Caco-2 (cell line): Measurements from ENCODE around the gene KLHL6. TPM values are rescaled to one million over a fixed set of nuclear protein-coding genes. Genes with fewer than 3 reads are reported as not detected.
"Not testable (repeated sequence)": the region's sequence is repeated elsewhere in the genome, so short reads cannot be mapped to it uniquely, and the experiment has no call there.

Source experiments
- BruUV-seq: library from RNA; stranded (reverse); fragments of 400-500 nt; replicated peaks from 2 replicates; lab custom pipeline; 2021; lab: Mats Ljungman, UMichigan
- CTCF ChIA-PET: fragments of 300-600 bp; sonication (Branson Sonifier 250); formaldehyde crosslinking; loops from one replicate; lab custom pipeline; 2022; ENCODE audit warnings: antibody characterized with exemption; lab: Charles Lee
- POLR2A ChIA-PET: fragments of 300-600 bp; sonication (Branson Sonifier 250); formaldehyde crosslinking; loops from one replicate; lab custom pipeline; 2022; ENCODE audit warnings: antibody characterized with exemption; lab: Charles Lee
- DNase-seq, 2 experiments: peaks; one replicate each; pipeline versions ENCODE4 v3.0.0 to v3.0.0-alpha.2; 2020 to 2022
- H3K27me3 ChIP-seq: replicated peaks from 2 replicates; pipeline ENCODE4 v1.6.0; 2011; ENCODE audit warnings: low read length; ENCODE audit not compliant: control insufficient read depth, insufficient read depth
- H3K36me3 ChIP-seq: 2 replicates; pipeline ENCODE4 v1.5.1; 2011; ENCODE audit warnings: low read length; ENCODE audit not compliant: control insufficient read depth, insufficient read depth
- H3K4me1 ChIP-seq: fragments of 250-450 bp; sonication (Bioruptor Pico); 2 replicates; pipeline ENCODE4 v1.5.1; 2020; ENCODE audit warnings: mild to moderate bottlenecking
- H3K4me3 ChIP-seq: 2 replicates; pipeline ENCODE4 v1.5.1; 2011; ENCODE audit warnings: low read depth, mild to moderate bottlenecking, control low read depth, low read length
- H3K9me3 ChIP-seq: fragments of 250-450 bp; sonication (Bioruptor Pico); 2 replicates; pipeline ENCODE4 v1.5.1; 2020; ENCODE audit warnings: mild to moderate bottlenecking, moderate library complexity
- H3K27ac Mint-ChIP-seq: one replicate; pipeline ENCODE4 v1.8.0; 2022; ENCODE audit warnings: mixed read lengths; ENCODE audit not compliant: unreplicated experiment
- H3K27me3 Mint-ChIP-seq: one replicate; pipeline ENCODE4 v1.8.0; 2022; ENCODE audit warnings: mixed read lengths; ENCODE audit not compliant: insufficient read depth, unreplicated experiment
- H3K36me3 Mint-ChIP-seq: one replicate; pipeline ENCODE4 v1.8.0; 2022; ENCODE audit warnings: mild to moderate bottlenecking, mixed read lengths; ENCODE audit not compliant: insufficient read depth, unreplicated experiment
- H3K4me1 Mint-ChIP-seq: one replicate; pipeline ENCODE4 v1.8.0; 2022; ENCODE audit warnings: low read depth, mixed read lengths; ENCODE audit not compliant: unreplicated experiment
- H3K4me3 Mint-ChIP-seq: one replicate; pipeline ENCODE4 v1.8.0; 2022; ENCODE audit warnings: mild to moderate bottlenecking, moderate library complexity, mixed read lengths; ENCODE audit not compliant: unreplicated experiment
- H3K9me3 Mint-ChIP-seq: one replicate; pipeline ENCODE4 v1.8.0; 2022; ENCODE audit warnings: mixed read lengths; ENCODE audit not compliant: unreplicated experiment
- intact Hi-C: fragments of 100-400 bp; cut with micrococcal nuclease; formaldehyde crosslinking; loops from one replicate; pipeline ENCODE4 v1.10.0; 2022; ENCODE audit not compliant: unreplicated experiment
- total RNA-seq: library from RNA; stranded (reverse); gene quantifications from 2 replicates; pipeline ENCODE4 v1.2.3, GENCODE V29; 2022
- TF ChIP-seq, protein P1 (sequence below), 2 experiments: fragments of 200-600 bp in 1 of 2; IDR thresholded peaks; 1 replicate in 1 of 2; 2 replicates in 1 of 2; pipeline versions ENCODE4 v1.5.1 to v1.8.0; 2011 to 2022; ENCODE audit warnings: antibody characterized with exemption in 1 of 2, control low read depth in 1 of 2, inconsistent platforms in 1 of 2, low read depth in 1 of 2, low read length in 1 of 2, mild to moderate bottlenecking in 1 of 2, moderate library complexity in 1 of 2; ENCODE audit not compliant: insufficient read depth in 1 of 2, severe bottlenecking in 1 of 2, unreplicated experiment in 1 of 2

The KLHL6 gene
- total RNA-seq, 1 experiment from 2014 or later = not detected

DNA sequence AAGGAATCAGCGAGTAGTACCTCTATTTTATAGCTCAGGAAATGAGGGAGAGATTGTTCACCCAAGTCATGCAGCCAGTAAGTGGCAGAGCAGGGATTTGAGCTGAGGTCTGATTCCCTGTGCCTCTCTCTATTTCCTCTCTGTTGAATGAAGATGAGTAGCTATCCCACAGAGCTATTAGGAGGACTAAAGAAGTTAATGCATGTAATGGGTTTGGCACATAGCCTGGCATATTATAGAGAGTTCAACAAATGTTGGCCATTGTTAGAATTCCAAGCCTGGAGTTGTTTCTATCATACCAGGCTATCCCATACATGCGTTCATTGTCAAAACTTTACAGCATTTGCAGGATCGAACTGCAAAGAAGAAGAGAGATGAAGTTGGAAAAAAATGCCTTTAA is 21.8 kb upstream of the KLHL6 start:
- POLR2A ChIA-PET = no interaction called here
- TF ChIP-seq, protein P1, sequence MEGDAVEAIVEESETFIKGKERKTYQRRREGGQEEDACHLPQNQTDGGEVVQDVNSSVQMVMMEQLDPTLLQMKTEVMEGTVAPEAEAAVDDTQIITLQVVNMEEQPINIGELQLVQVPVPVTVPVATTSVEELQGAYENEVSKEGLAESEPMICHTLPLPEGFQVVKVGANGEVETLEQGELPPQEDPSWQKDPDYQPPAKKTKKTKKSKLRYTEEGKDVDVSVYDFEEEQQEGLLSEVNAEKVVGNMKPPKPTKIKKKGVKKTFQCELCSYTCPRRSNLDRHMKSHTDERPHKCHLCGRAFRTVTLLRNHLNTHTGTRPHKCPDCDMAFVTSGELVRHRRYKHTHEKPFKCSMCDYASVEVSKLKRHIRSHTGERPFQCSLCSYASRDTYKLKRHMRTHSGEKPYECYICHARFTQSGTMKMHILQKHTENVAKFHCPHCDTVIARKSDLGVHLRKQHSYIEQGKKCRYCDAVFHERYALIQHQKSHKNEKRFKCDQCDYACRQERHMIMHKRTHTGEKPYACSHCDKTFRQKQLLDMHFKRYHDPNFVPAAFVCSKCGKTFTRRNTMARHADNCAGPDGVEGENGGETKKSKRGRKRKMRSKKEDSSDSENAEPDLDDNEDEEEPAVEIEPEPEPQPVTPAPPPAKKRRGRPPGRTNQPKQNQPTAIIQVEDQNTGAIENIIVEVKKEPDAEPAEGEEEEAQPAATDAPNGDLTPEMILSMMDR (IDR thresholded peaks at IDR 0.05; ENCODE audit: insufficient read depth in 1 of 2, low read depth in 1 of 2, low read length in 1 of 2, severe bottlenecking in 1 of 2, unreplicated experiment in 1 of 2) = no peak
- no peaks in the 10 kb centered on the region for H3K36me3 Mint-ChIP-seq
- no peaks in the 10 kb centered on the region for H3K27me3 Mint-ChIP-seq
- no peak overlapping the region for H3K4me3 Mint-ChIP-seq
- H3K4me1 Mint-ChIP-seq = peaks cover 5% of the 10 kb centered on the region
- BruUV-seq = no TSS peak
- H3K27ac Mint-ChIP-seq = no peak overlapping the region
- CTCF ChIA-PET = no interaction called here
- no peaks in the 10 kb centered on the region for H3K27me3 ChIP-seq
- no peaks in the 10 kb centered on the region for H3K9me3 ChIP-seq
- intact Hi-C loops = no loop called here
- no peak for DNase-seq
- no peaks in the 10 kb centered on the region for H3K4me1 ChIP-seq
- no peaks in the 10 kb centered on the region for H3K9me3 Mint-ChIP-seq
- no peaks in the 10 kb centered on the region for H3K36me3 ChIP-seq
- no peak overlapping the region for H3K4me3 ChIP-seq

DNA sequence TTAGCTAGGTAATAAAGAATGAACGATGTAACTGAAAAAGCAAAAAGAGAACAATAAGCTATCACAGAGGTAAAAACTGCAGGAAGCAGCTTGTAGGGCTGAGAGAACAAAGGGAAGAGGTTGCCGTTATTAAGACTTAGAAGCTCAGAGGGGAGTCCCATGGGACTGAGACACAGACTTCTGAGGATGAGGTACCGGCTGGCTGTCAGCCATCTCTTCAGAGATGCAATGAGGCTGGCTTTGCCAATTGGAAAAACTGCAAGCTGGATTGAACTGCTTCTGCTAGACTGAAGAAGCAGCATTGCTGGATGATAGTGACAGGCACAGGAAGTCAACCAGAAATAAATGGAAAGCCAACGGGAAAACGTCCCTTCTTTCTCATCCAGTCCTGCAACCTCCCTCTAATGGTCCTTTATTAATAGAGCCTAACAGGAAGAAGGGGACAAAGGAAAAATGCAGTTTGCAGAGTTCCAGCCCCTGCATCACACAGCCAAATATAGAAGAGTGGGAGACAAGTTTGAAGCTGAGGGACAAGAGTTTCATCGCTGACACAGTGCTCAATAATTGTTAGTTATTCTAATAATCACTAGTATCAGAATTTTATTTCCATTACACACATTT is 21.1 kb upstream of the KLHL6 start:
- ChIA-PET POLR2A (no interaction called here), CTCF (no interaction called here)
- H3K36me3 Mint-ChIP-seq = no peaks in the 10 kb centered on the region
- no TSS peak for BruUV-seq
- Histone ChIP-seq H3K9me3 (no peaks in the 10 kb centered on the region), H3K4me3 (no peak overlapping the region), H3K36me3 (no peaks in the 10 kb centered on the region), H3K4me1 (no peaks in the 10 kb centered on the region), H3K27me3 (no peaks in the 10 kb centered on the region)
- peaks cover 3% of the 10 kb centered on the region for H3K4me1 Mint-ChIP-seq
- no peak overlapping the region for H3K4me3 Mint-ChIP-seq
- TF ChIP-seq, protein P1 (IDR thresholded peaks at IDR 0.05; ENCODE audit: insufficient read depth in 1 of 2, low read depth in 1 of 2, low read length in 1 of 2, severe bottlenecking in 1 of 2, unreplicated experiment in 1 of 2) = no peak
- H3K9me3 Mint-ChIP-seq = no peaks in the 10 kb centered on the region
- DNase-seq = no peak
- no peak overlapping the region for H3K27ac Mint-ChIP-seq
- intact Hi-C loops = no loop called here
- no peaks in the 10 kb centered on the region for H3K27me3 Mint-ChIP-seq

DNA sequence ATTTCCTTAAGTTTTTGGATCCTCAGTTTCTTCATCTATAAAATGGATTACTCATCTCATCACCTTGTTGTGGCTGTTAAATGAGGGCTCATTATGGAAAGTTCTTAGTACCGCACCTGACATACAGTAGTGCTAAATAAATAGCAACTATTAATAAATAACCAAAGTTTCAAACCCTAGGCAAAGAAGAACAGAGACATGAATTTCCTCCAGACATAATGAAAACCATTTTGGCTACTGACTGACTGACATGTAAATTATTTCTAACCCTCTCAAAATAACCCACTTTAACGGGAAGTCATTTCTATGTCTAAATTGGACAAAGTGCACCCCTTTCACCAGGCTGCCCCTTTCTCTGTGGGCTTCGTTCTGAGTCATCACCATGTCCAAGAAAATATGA is 17.4 kb upstream of the KLHL6 start:
- Histone ChIP-seq H3K4me3 (no peak overlapping the region), H3K9me3 (no peaks in the 10 kb centered on the region), H3K36me3 (no peaks in the 10 kb centered on the region), H3K4me1 (no peaks in the 10 kb centered on the region), H3K27me3 (no peaks in the 10 kb centered on the region)
- CTCF ChIA-PET = no interaction called here
- POLR2A ChIA-PET = no interaction called here
- H3K27ac Mint-ChIP-seq = no peak overlapping the region
- DNase-seq = no peak
- H3K4me3 Mint-ChIP-seq = no peak overlapping the region
- TF ChIP-seq, protein P1 (IDR thresholded peaks at IDR 0.05; ENCODE audit: insufficient read depth in 1 of 2, low read depth in 1 of 2, low read length in 1 of 2, severe bottlenecking in 1 of 2, unreplicated experiment in 1 of 2) = no peak
- no TSS peak for BruUV-seq
- H3K27me3 Mint-ChIP-seq = no peaks in the 10 kb centered on the region
- H3K4me1 Mint-ChIP-seq = no peaks in the 10 kb centered on the region
- intact Hi-C loops = no loop called here
- no peaks in the 10 kb centered on the region for H3K9me3 Mint-ChIP-seq
- H3K36me3 Mint-ChIP-seq = no peaks in the 10 kb centered on the region

DNA sequence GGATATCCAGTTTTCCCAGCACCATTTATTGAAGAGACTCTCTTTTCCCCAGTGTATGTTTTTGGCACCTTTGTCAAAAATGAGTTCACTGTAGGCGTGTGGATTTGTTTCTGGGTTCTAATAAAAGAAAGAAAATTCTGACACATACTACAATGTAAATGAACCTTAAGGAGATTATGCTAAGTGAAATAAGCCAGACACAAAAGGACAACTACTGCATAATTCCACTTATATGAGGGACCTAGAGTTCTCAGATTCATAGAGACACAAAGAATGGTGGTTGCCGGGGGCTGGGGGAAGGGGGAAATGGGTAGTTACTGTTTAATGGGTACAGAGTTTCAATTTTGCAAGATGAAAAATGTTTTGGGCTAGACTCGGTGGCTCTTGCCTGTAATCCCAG is 14.7 kb upstream of the KLHL6 start:
- H3K27me3 ChIP-seq, BruUV-seq, H3K36me3 ChIP-seq, H3K36me3 Mint-ChIP-seq, CTCF ChIA-PET, H3K4me3 Mint-ChIP-seq, H3K27ac Mint-ChIP-seq, H3K27me3 Mint-ChIP-seq, H3K9me3 ChIP-seq, H3K9me3 Mint-ChIP-seq, H3K4me1 ChIP-seq, POLR2A ChIA-PET, H3K4me1 Mint-ChIP-seq, intact Hi-C loops, DNase-seq, H3K4me3 ChIP-seq: not testable (repeated sequence)
